ENCODE measurements around the gene BCAM.

GRCh38 chr19:44851427-44851826 lies 42.5 kb downstream of the BCAM start:
- TF ChIP-seq CTCF (IDR thresholded peaks at IDR 0.05) (no peak), POLR2A (IDR thresholded peaks at IDR 0.05) (no peak)
